Activated CD4-positive, alpha-beta T cell treated with anti-CD3 and anti-CD28 coated beads for 36 hours (primary cell): ENCODE data around the gene BMERB1. TPM values are rescaled to one million over a fixed set of nuclear protein-coding genes. Genes with fewer than 3 reads are reported as not detected.
A peak's percentile ranks its signal among the peaks of the same experiment; 100 is the strongest.
"Not testable (repeated sequence)": the region's sequence is repeated elsewhere in the genome, so short reads cannot be mapped to it uniquely, and the experiment has no call there.

Experiments
- ATAC-seq: fragments of 200-7000 bp; cut with Tn5 transposase; one replicate; pipeline ENCODE4 v1.10.0; 2021; ENCODE audit warnings: mild to moderate bottlenecking, moderate library complexity
- CTCF ChIA-PET: fragments of 350-600 bp; sonication (Branson Sonifier 250); formaldehyde crosslinking; loops from one replicate; lab custom pipeline; 2021; ENCODE audit warnings: antibody characterized with exemption; lab: Charles Lee
- POLR2A ChIA-PET: fragments of 350-600 bp; sonication (Branson Sonifier 250); formaldehyde crosslinking; loops from one replicate; lab custom pipeline; 2021; ENCODE audit warnings: antibody characterized with exemption, inconsistent platforms; lab: Charles Lee
- DNase-seq: peaks from one replicate; pipeline ENCODE4 v3.0.0-alpha.2; 2020
- H3K27ac Mint-ChIP-seq: one replicate; pipeline ENCODE4 v1.8.0; 2021; ENCODE audit warnings: mixed read lengths
- H3K27me3 Mint-ChIP-seq: one replicate; pipeline ENCODE4 v1.8.0; 2021; ENCODE audit warnings: mixed read lengths
- H3K36me3 Mint-ChIP-seq: one replicate; pipeline ENCODE4 v1.8.0; 2021; ENCODE audit warnings: low read depth, mixed read lengths
- H3K4me1 Mint-ChIP-seq: one replicate; pipeline ENCODE4 v1.8.0; 2021; ENCODE audit warnings: mixed read lengths
- H3K4me3 Mint-ChIP-seq: one replicate; pipeline ENCODE4 v1.8.0; 2021; ENCODE audit warnings: mild to moderate bottlenecking, moderate library complexity, mixed read lengths
- H3K9me3 Mint-ChIP-seq: one replicate; pipeline ENCODE4 v1.8.0; 2021; ENCODE audit warnings: low read depth, mixed read lengths
- intact Hi-C, 2 experiments: fragments of 100-400 bp; cut with DNase I in 1 of 2; cut with micrococcal nuclease in 1 of 2; formaldehyde crosslinking; loops; one replicate each; pipeline versions ENCODE4 v1.14.2 to v1.15.1; 2022 to 2024; cut with DNase I, micrococcal nuclease
- total RNA-seq, 2 experiments: library from RNA; stranded (reverse); gene quantifications; one replicate each; pipeline ENCODE4 v1.2.3, GENCODE V29; 2021

Gene BMERB1
- total RNA-seq, result 10 to 100 TPM; 10.1 to 11.6 TPM

DNA sequence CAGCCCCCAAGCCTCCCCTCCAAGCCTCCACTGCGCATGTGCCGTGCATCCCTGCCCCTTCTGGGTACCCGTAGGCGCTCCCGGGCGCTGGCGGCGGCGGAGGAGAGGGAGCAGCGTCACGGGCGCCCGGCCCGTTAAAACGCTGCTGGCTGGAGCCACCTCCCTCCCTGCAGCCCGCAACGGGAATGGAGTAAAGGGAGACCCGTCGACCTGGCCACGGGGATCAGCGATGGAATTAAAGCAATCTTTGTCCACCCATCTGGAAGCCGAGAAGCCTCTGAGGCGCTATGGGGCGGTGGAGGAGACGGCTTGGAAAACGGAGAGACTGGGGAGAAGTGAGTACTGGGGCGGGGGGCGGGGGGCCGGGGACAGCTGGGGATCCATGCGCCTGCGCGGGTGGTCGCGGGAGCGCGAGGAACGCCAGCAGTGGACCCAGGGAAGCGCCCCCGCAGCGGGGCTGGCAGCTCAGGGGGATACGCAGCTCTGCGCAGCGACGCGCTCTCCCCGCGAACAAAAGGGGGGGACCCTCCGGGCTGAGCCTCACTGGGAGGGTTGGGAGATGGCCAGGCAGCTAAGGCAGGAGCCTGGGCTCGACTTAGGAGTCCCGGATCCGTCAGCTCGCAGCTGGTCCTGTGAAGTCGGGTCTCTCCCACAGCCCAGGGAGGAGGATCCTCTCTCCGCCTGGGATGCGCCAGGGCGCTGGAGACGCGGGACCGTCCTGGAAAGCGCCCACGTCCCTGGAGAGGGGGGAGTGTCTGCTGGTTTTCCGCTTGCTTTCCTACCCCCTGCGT is at the start of gene BMERB1:
Gene BMERB1, plus strand, starts transcription at position 164 of the 791 bp plus-strand sequence. Its CDS starts 66 bp downstream, at position 230.
- ATAC-seq, result peak; percentile 92
- Mint-ChIP-seq H3K4me1 (peaks cover 11% of the 10 kb centered on the region), H3K27me3 (peaks cover 20% of the 10 kb centered on the region), H3K27ac (no peak within 1 kb of the TSS), H3K4me3 (peak within 1 kb of the TSS; percentile 82), H3K36me3 (no peaks in the 10 kb centered on the region), H3K9me3 (no peaks in the 10 kb centered on the region)
- DNase-seq, result peak; percentile 79
- POLR2A ChIA-PET, result no interaction called here
- CTCF ChIA-PET, result interaction anchor here (0.6 kb wide), 1 partner anchor 116 kb away, joined by 3 read pairs; no protein-coding TSS in a partner anchor
- intact Hi-C loops, result loop anchor here in 1 of 2 experiments (1.0 to 2.0 kb wide), 3 partner anchors 75 to 208 kb away; partner anchors contain the start of gene MARF1

DNA sequence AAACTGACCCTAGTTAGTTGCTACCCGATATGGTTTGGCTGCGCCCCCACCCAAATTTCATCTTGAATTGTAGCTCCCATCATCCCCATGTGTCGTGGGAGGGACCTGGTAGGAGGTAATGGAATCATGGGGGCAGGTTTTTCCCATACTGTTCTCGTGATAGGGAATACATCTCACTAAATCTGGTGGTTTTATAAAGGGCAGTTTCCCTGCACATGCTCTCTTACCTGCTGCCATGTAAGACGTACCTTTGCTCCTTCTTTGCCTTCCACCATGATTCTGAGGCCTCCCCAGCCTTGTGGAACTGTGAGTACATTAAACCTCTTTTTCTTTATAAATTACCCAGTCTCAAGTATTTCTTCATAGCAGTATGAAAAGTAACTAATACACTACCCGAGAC is 46.3 kb upstream of the BMERB1 start:
- intact Hi-C loops, ATAC-seq, H3K4me3 Mint-ChIP-seq, H3K27me3 Mint-ChIP-seq, CTCF ChIA-PET, H3K36me3 Mint-ChIP-seq, POLR2A ChIA-PET, H3K9me3 Mint-ChIP-seq, H3K4me1 Mint-ChIP-seq, DNase-seq, H3K27ac Mint-ChIP-seq: not testable (repeated sequence)

DNA sequence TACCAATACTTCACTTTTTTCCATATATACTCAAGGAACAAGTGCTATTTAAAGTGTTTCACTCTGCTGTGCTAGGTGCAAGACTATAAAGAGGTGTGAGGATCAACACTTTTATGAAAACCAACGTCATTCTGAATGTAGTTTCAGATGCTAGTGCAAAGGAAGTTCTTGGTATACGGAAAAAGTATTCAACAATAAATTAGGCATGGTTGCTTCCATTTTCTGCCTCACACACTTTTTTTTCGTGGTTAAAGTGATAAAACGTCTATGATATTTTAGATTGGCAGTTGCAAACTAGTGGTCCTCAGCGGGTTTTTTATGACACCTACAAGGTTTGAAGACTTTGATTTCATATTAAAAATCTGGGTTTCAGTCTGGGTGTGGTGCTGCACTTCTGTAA is 44.5 kb upstream of the BMERB1 start:
- CTCF ChIA-PET, H3K36me3 Mint-ChIP-seq, ATAC-seq, POLR2A ChIA-PET, H3K27ac Mint-ChIP-seq, H3K4me3 Mint-ChIP-seq, H3K4me1 Mint-ChIP-seq, intact Hi-C loops, H3K9me3 Mint-ChIP-seq, DNase-seq: not testable (repeated sequence)
- peaks cover 13% of the 10 kb centered on the region for H3K27me3 Mint-ChIP-seq

DNA sequence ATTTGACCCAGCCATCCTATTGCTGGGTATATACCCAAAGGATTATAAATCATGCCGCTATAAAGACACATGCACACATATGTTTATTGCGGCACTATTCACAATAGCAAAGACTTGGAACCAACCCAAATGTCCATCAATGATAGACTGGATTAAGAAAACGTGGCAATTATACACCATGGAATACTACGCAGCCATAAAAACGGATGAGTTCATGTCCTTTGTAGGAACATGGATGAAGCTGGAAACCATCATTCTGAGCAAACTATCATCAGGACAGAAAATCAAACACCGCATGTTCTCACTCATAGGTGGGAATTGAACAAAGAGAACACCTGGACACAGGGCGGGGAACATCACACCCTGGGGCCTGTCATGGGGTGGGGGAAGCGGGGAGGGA is 41.4 kb upstream of the BMERB1 start:
- CTCF ChIA-PET, H3K27ac Mint-ChIP-seq, H3K9me3 Mint-ChIP-seq, intact Hi-C loops, H3K4me3 Mint-ChIP-seq, DNase-seq, POLR2A ChIA-PET, ATAC-seq, H3K4me1 Mint-ChIP-seq, H3K36me3 Mint-ChIP-seq: not testable (repeated sequence)
- H3K27me3 Mint-ChIP-seq, result peaks cover 21% of the 10 kb centered on the region

DNA sequence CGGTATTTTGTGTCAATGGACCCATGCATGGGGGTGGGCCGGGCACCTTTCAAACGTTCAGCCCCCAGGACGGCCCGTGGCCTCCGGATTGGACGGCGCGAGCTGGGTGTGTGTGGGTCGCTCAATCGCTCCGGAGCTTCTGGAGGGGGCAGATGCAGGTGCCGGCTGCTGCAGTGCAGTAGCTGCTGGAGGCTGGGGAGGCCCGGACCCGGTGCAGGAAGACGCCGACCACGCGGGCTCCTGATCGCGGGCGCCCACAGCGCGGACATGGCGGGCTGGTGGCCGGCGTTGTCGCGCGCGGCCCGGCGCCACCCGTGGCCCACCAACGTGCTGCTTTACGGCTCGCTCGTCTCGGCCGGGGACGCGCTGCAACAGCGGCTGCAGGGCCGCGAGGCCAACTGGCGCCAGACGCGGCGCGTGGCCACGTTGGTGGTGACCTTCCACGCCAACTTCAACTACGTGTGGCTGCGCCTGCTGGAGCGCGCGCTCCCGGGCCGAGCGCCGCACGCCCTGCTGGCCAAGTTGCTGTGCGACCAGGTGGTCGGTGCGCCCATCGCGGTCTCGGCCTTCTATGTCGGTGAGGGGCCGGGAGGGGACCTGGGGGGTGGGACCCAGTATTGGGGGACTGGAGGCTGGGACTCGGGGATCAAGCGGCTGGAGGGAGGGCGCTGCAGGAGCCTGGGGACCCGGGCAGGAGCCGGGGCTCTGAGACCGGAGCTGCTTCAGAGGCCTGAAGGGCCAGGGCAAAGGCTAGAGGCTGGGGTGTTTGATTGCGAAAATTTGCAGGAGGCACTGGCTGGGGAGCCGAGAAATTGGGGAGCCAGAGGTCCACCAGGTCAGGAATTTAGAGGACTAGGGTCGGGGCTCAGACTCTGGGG is 38.5 kb upstream of the BMERB1 start, which contains the start of gene MPV17L:
Gene MPV17L, plus strand, starts transcription at position 124 of the 878 bp plus-strand sequence. Its CDS starts 144 bp downstream, at position 268.
- POLR2A ChIA-PET, result interaction anchor here (0.6 kb wide), 1 partner anchor 324 kb away, joined by 3 read pairs; no protein-coding TSS in a partner anchor
- CTCF ChIA-PET, H3K4me1 Mint-ChIP-seq, H3K36me3 Mint-ChIP-seq, H3K4me3 Mint-ChIP-seq, H3K9me3 Mint-ChIP-seq, H3K27ac Mint-ChIP-seq, intact Hi-C loops: not testable (repeated sequence)
- peak; percentile 8 for DNase-seq
- peak; percentile 19 for ATAC-seq
- H3K27me3 Mint-ChIP-seq, result peaks cover 24% of the 10 kb centered on the region

DNA sequence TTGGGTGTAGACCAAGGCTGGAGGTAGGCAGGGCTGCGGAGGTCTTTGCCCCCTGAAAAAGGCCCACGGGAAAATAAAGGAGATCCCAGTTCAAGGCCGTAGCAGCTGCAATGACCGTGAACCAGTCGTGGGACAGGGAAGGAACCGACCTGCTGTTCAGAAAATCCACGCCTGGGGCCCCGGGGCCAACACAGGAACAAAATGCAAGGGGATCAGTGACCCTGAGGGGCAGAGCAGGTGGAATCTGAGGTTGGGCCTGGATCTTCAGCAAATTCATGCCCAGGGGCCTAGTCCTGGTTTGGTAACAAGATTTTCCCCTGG is 37.9 kb upstream of the BMERB1 start:
- intact Hi-C loops, POLR2A ChIA-PET, H3K9me3 Mint-ChIP-seq, H3K36me3 Mint-ChIP-seq, H3K4me3 Mint-ChIP-seq, DNase-seq, ATAC-seq, H3K4me1 Mint-ChIP-seq, H3K27ac Mint-ChIP-seq, CTCF ChIA-PET: not testable (repeated sequence)
- peaks cover 23% of the 10 kb centered on the region for H3K27me3 Mint-ChIP-seq

DNA sequence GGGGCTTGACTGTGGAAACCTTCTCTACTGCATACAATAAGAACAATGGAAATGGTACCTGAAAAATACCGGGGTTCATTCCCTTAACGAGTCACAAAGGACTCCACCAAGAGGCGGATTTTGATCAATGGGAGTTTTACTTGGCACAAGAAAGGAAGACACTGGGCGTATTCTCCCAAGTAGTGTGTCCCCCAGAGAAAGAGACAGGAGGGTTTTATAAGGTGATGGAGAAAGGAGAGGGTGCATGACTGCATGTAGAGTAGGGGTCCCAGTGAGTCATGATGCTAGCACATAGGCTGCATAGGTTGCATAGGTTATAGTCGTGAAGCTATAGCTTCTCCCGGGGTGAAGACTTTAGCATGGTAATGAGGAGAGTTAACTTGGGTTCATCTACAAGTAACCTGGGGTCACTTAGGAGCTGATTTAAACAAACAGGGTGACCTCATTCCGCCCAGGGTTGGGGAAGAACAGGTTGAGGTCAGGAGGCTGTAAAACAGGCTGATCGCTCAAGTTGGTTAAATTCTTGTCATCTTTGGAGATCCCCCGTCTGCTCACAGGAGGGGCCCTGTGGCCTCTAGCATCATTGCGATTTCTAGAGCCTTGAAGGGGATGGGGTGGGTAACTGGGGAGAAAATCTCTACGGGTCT is 37.3 kb upstream of the BMERB1 start:
- no peak overlapping the region for H3K27ac Mint-ChIP-seq
- no peak for ATAC-seq
- DNase-seq, result no peak
- H3K36me3 Mint-ChIP-seq, result no peaks in the 10 kb centered on the region
- CTCF ChIA-PET, result no interaction called here
- intact Hi-C loops, result no loop called here
- POLR2A ChIA-PET, result no interaction called here
- H3K9me3 Mint-ChIP-seq, result no peaks in the 10 kb centered on the region
- no peaks in the 10 kb centered on the region for H3K4me1 Mint-ChIP-seq
- peaks cover 22% of the 10 kb centered on the region for H3K27me3 Mint-ChIP-seq
- no peak overlapping the region for H3K4me3 Mint-ChIP-seq

DNA sequence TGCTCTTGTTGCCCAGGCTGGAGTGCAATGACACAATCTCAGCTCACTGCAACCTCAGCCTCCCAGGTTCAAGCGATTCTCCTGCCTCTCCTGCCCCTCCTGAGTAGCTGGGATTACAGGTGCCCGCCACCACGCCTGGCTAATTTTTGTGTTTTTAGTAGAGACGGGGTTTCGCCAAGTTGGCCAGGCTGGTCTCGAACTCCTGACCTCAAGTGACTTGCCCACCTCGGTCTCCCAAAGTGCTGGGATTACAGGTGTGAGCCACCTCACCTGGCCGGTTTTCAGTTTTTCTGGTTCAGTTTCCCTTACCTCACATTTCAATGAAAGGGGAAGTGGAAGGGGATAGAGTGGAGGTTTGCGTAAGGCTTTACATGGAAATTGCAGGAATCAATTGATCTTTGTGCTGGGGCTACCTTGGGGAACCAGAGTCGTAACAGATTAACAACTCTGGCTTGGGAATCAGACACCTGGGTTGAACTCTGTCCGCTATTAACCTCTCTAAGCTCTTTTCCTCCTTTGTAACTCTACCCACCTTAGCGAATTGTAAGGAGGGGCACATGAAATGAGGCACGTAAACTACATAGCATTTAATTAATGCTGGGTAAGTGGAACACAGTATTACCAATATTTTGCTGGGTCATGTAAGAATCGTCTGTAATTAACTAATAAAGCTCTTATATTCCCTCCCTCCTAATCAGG is 35.6 kb upstream of the BMERB1 start:
- ATAC-seq, result no peak

DNA sequence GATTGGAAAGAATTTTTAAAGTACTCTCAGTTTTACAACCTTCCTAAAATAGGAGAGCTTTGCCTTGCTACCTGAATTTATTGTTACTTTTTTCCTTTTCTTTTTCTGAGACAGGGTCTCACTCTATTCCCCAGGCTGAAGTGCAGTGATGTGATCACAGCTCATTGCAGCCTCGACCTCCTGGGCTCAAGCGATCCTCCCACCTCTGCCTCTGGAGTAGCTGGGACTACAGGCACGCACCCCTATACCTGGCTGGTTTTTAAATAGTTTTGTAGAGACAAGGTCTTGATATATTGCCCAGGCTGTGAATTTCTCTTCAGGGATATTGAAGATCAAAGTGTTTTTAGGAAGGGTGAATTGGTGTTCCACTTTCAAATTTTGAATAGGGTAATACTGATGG is 35.1 kb upstream of the BMERB1 start:
- ChIA-PET POLR2A (no interaction called here), CTCF (no interaction called here)
- intact Hi-C loops, result no loop called here
- Mint-ChIP-seq H3K36me3 (no peaks in the 10 kb centered on the region), H3K4me1 (no peaks in the 10 kb centered on the region), H3K4me3 (no peak overlapping the region), H3K27ac (no peak overlapping the region), H3K9me3 (no peaks in the 10 kb centered on the region), H3K27me3 (peaks cover 14% of the 10 kb centered on the region)
- ATAC-seq, result no peak
- DNase-seq, result no peak

More for the DNA sequence above, 35.6 kb upstream of the BMERB1 start:
- intact Hi-C loops, result no loop called here
- Mint-ChIP-seq H3K36me3 (no peaks in the 10 kb centered on the region), H3K27me3 (peaks cover 16% of the 10 kb centered on the region), H3K9me3 (no peaks in the 10 kb centered on the region), H3K27ac (no peak overlapping the region), H3K4me3 (no peak overlapping the region), H3K4me1 (no peaks in the 10 kb centered on the region)
- ChIA-PET CTCF (no interaction called here), POLR2A (no interaction called here)
- no peak for DNase-seq

DNA sequence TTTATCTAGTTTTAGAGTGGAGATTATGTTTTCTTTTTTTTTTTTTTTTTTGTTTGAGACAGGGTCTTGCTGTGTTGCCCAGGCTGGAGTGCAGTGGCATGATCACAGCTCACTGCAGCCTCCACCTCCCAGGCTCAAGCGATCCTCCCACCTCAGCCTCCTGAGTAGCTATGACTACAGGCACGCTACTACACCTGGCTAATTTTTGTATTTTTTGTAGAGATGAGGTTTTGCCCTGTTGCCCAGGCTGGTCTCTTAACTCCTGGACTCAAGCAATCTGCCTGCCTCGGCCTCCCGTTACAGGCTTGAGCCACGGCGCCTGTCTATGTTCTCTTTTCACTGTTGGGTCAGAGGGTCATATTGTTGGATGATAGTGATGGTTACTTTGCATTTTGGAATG is 34.1 kb upstream of the BMERB1 start:
- POLR2A ChIA-PET, H3K27me3 Mint-ChIP-seq, H3K4me1 Mint-ChIP-seq, ATAC-seq, H3K9me3 Mint-ChIP-seq, DNase-seq, CTCF ChIA-PET, H3K27ac Mint-ChIP-seq, intact Hi-C loops, H3K36me3 Mint-ChIP-seq, H3K4me3 Mint-ChIP-seq: not testable (repeated sequence)

DNA sequence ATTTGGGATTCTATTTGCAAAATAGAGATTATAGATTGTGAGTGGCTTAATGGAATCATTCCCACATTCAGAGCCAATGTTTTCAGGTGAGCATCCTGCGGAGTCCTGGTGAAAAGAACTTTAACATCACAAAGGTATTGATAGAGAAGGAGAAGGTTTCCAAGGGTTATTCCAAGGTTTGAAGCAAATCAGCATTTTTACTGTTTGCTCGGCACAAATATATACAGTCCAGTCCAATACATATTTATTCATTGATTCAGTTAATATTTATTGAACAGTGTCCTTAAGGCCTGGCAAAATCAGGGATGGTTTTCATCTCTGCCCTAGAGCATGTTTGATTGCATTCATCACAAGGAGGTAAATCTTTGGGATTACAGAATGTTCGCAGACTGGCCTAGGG is 32.4 kb upstream of the BMERB1 start:
- no peak overlapping the region for H3K27ac Mint-ChIP-seq
- ChIA-PET POLR2A (no interaction called here), CTCF (interaction anchor here (0.6 kb wide), 1 partner anchor 358 kb away, joined by 3 read pairs; no protein-coding TSS in a partner anchor)
- no peaks in the 10 kb centered on the region for H3K9me3 Mint-ChIP-seq
- no peak for ATAC-seq
- no peak for DNase-seq
- H3K36me3 Mint-ChIP-seq, result no peaks in the 10 kb centered on the region
- intact Hi-C loops, result no loop called here
- H3K4me1 Mint-ChIP-seq, result no peaks in the 10 kb centered on the region
- no peak overlapping the region for H3K4me3 Mint-ChIP-seq
- peaks cover 5% of the 10 kb centered on the region for H3K27me3 Mint-ChIP-seq
